Epithelial cell of proximal tubule (primary cell): Measurements from ENCODE around the gene RPS19. TPM values are rescaled to one million over a fixed set of nuclear protein-coding genes. Genes with fewer than 3 reads are reported as not detected.

Experiments used
- DNase-seq: peaks from one replicate; pipeline ENCODE4 v3.0.0-alpha.2; 2011; ENCODE audit warnings: low read depth
- H3K4me3 ChIP-seq: 2 replicates; pipeline ENCODE4 v1.5.1; 2011; ENCODE audit warnings: low read depth, mild to moderate bottlenecking, low read length
- total RNA-seq: library from RNA; depleted of rRNA; stranded (reverse); fragments of >200 nt; gene quantifications from 2 replicates; pipeline ENCODE4 v1.2.3, GENCODE V29; 2015
- TF ChIP-seq, protein P1 (sequence below): conservative IDR thresholded peaks from 2 replicates; pipeline ENCODE4 v1.5.1; 2012; ENCODE audit warnings: low read depth, mild to moderate bottlenecking, low read length

RPS19 gene
- total RNA-seq, 1 donor from 2014 or later: 1,845 TPM

DNA sequence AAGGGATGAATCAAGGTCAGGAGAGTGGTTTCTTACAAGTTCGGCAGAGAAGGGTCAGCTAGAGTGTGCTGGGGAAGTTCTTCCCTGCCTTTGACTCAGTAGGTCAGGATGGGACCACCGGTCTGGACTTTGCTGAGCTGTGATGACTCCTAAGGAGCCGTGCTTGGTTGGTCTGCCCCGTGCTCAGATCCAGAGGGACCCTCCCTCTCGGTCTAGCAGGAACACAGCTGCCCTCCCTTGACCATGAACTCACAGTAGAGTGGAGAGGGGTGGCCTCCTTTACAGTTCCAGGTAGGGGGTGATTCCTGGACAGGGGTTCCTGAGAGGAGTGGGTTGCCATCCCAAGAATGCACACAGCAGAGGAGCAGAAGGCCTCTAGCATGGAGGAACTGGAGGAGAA lies 4.3 kb downstream of the RPS19 start:
- DNase-seq: no peak

DNA sequence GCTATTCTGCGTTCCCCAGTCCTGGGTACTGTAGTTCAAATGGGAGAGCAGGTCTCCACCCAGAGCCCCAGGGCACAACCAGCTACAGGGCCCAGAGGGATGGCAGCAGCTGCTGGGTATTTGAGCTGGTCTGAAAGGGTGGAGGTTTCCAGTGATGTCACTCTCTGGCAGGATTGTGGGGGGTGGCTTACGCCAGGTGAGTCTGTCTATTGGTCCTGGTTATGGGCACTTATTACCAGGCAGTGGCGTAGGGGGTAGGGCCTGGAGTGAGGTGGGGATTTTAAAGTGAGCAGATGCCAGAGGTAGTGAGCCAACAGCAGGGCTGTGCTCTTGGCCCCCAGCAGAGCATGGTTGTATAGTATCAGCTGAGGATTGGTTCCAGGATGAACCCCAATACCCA lies 6.2 kb downstream of the RPS19 start:
- TF ChIP-seq, protein P1, sequence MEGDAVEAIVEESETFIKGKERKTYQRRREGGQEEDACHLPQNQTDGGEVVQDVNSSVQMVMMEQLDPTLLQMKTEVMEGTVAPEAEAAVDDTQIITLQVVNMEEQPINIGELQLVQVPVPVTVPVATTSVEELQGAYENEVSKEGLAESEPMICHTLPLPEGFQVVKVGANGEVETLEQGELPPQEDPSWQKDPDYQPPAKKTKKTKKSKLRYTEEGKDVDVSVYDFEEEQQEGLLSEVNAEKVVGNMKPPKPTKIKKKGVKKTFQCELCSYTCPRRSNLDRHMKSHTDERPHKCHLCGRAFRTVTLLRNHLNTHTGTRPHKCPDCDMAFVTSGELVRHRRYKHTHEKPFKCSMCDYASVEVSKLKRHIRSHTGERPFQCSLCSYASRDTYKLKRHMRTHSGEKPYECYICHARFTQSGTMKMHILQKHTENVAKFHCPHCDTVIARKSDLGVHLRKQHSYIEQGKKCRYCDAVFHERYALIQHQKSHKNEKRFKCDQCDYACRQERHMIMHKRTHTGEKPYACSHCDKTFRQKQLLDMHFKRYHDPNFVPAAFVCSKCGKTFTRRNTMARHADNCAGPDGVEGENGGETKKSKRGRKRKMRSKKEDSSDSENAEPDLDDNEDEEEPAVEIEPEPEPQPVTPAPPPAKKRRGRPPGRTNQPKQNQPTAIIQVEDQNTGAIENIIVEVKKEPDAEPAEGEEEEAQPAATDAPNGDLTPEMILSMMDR: no peak
- H3K4me3 ChIP-seq: no peak overlapping the region
- DNase-seq: no peak

More for the DNA sequence above, 4.3 kb downstream of the RPS19 start:
- no peak overlapping the region for H3K4me3 ChIP-seq
- TF ChIP-seq, protein P1: no peak

DNA sequence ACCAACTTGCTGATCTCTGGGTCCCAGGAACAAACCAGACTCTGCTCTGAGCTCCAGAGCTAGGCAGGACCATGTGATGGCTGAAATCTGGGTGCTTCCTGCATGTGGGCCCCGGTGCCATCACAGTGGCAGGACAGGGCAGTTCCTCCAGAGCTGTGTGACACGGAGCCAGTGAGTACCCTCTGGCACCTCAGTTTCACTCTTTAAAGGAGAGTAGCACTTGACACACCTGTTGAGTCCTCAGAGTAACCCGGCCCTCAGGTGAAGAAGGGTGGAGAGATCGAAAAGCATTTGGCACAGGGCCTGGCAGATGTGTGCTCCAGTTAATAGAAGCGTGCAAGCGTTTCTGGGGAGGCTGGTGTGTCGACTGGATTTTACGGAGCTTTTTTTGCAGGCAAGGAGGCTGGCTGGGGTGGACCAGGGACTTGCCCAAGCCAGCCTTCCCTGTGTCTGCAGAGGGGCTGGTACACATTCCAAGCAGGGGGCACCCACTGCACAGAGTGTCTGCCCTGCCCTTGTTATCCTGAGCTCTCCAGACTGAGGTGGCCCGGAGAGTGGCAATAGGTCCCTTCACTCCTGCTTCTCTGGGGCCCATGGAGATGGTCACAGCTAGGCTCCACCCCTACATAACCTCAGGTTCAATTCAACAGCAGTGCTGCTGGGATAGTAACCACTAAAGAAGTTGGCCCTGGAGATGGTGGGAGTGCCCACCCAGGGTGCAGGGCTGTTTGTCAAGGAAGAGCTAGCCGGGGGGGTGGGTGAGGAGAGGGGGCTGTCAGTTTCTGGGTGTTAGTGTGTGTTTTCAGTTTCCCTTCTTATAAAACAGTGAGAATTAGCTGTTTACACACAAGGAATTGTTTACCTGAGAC lies 8.3 kb downstream of the RPS19 start:
- TF ChIP-seq, protein P1: no peak
- H3K4me3 ChIP-seq: no peak overlapping the region
- DNase-seq: no peak

DNA sequence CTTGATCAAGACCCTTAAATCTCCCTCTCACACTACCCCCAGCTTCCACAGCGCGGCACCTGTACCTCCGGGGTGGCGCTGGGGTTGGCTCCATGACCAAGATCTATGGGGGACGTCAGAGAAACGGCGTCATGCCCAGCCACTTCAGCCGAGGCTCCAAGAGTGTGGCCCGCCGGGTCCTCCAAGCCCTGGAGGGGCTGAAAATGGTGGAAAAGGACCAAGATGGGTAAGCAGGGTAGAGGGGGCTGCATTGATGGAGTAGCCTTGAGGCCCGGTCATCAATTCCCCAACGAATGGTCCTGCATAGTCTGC lies 8.9 kb downstream of the RPS19 start:
- DNase-seq: no peak
- H3K4me3 ChIP-seq: no peak overlapping the region
- TF ChIP-seq, protein P1: no peak

DNA sequence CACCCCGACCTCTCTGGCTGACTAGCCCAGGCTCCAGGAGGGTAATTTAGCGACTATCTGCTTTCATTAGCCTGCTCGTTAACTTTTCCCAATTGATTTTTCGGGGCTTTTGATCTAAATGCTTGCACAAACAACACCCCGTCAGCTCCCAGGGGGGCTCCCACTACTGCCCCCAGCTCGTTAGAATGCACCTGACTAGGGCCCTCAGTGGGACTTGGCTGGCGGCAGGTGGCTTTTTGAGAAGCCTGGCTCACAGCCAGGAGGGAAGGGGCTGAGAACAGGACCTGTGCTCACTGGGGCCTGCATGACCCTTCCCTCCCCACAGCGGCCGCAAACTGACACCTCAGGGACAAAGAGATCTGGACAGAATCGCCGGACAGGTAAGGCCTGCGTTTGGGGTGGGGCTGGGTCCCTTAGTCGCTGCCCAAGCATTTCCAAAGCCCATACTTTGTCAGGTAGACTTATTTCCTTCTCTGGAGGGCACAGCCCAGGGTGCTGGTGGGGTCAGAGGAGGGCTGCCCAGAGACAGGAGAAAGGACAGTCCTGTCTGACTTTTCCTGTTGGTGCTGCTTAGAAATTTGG lies 9.4 kb downstream of the RPS19 start:
- no peak overlapping the region for H3K4me3 ChIP-seq
- DNase-seq: no peak
- TF ChIP-seq, protein P1: no peak

DNA sequence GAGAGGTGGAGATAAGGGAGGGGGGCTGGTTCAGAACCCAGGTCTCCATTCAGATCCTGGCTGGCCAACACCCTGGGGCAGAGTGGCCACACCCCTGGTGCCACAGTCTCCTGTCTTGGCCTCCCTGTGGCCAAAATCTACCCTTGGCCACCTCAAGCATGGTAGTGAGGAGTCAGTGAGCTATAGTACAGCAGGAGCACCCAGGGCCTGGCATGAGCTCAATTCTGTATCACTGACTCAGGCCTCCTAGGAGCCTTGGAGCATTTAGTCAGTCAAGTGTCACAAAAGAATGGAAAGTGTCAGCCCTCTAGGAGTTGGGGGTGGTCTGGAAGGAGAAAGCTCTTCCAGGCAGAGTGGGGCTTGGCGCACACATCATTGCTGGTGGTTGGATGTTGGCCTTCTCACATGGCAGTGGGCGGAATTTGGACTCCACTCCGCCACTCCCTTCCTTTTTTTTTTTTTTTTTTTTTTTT lies 10.4 kb downstream of the RPS19 start:
- TF ChIP-seq, protein P1: no peak
- no peak overlapping the region for H3K4me3 ChIP-seq
- DNase-seq: no peak
